Nephron progenitor cell (in vitro differentiated cells): Measurements from ENCODE around the gene FBXO31.
A peak's percentile ranks its signal among the peaks of the same experiment; 100 is the strongest.

Experiments
- DNase-seq: peaks from one replicate; pipeline ENCODE4 v3.0.0; 2021
- H3K27ac Mint-ChIP-seq: 2 replicates; pipeline ENCODE4 v1.8.0; 2021; ENCODE audit warnings: mild to moderate bottlenecking, moderate library complexity, mixed read lengths
- H3K27me3 Mint-ChIP-seq: 2 replicates; pipeline ENCODE4 v1.8.0; 2021; ENCODE audit warnings: mild to moderate bottlenecking, low read depth, mixed read lengths; ENCODE audit not compliant: poor library complexity
- H3K36me3 Mint-ChIP-seq: 2 replicates; pipeline ENCODE4 v1.8.0; 2021; ENCODE audit warnings: low read depth, mixed read lengths
- H3K4me1 Mint-ChIP-seq: 2 replicates; pipeline ENCODE4 v1.8.0; 2021; ENCODE audit warnings: mixed read lengths
- H3K4me3 Mint-ChIP-seq: 2 replicates; pipeline ENCODE4 v1.8.0; 2021; ENCODE audit warnings: mild to moderate bottlenecking, moderate library complexity, mixed read lengths
- H3K9me3 Mint-ChIP-seq: 2 replicates; pipeline ENCODE4 v1.8.0; 2021; ENCODE audit warnings: mild to moderate bottlenecking, moderate library complexity, mixed read lengths
- TF ChIP-seq, protein P1 (sequence below): fragments of 200-600 bp; sonication (generic); IDR thresholded peaks from 2 replicates; pipeline ENCODE4 v1.5.0; 2021; ENCODE audit warnings: antibody characterized with exemption

Gene FBXO31

DNA sequence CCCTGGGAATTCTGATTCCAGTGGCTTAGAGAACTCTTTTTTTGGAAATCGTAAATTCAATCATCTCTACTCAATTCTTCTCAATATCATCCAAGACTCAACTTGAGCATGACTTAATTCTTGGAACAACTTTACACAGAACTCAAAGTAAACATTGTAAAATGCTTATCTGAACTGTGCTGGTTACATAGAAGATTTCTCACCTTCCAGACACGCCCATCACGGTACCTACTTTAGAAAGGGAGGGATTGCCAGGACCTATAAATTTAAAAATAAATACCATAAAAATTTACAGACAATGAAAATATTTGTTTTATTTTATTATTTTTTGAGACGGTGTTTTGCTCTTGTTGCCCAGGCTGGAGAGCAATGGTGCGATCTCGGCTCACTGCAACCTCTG, 35.1 kb upstream of the FBXO31 start:
- TF ChIP-seq, protein P1, sequence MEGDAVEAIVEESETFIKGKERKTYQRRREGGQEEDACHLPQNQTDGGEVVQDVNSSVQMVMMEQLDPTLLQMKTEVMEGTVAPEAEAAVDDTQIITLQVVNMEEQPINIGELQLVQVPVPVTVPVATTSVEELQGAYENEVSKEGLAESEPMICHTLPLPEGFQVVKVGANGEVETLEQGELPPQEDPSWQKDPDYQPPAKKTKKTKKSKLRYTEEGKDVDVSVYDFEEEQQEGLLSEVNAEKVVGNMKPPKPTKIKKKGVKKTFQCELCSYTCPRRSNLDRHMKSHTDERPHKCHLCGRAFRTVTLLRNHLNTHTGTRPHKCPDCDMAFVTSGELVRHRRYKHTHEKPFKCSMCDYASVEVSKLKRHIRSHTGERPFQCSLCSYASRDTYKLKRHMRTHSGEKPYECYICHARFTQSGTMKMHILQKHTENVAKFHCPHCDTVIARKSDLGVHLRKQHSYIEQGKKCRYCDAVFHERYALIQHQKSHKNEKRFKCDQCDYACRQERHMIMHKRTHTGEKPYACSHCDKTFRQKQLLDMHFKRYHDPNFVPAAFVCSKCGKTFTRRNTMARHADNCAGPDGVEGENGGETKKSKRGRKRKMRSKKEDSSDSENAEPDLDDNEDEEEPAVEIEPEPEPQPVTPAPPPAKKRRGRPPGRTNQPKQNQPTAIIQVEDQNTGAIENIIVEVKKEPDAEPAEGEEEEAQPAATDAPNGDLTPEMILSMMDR, result no peak
- Mint-ChIP-seq H3K9me3 (no peaks in the 10 kb centered on the region), H3K4me3 (no peak overlapping the region), H3K27me3 (no peaks in the 10 kb centered on the region), H3K4me1 (peaks cover 19% of the 10 kb centered on the region), H3K27ac (no peak overlapping the region), H3K36me3 (peaks cover 48% of the 10 kb centered on the region)
- no peak for DNase-seq

DNA sequence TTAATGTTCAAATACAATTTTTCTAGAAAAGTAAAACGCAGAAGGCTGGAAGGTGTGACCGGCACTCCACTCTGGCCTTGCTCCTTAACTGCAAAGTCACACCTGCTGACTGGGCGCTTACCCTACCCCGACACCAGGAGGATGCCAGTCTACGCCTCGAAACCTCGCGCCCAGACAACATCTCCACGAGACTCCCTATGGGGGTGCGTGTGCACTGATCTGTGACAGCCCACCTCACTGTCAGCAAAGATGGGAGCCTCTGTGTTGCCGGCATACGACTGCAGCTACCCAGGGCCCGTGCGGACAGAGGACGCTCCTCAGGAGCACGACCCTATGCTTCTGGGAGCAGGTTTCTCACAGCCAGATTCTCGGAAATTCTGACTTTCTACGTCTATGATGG, 34.6 kb upstream of the FBXO31 start:
- TF ChIP-seq, protein P1, result no peak
- Mint-ChIP-seq H3K4me1 (peaks cover 19% of the 10 kb centered on the region), H3K36me3 (peaks cover 49% of the 10 kb centered on the region), H3K27ac (no peak overlapping the region), H3K27me3 (no peaks in the 10 kb centered on the region), H3K9me3 (no peaks in the 10 kb centered on the region), H3K4me3 (no peak overlapping the region)
- no peak for DNase-seq

DNA sequence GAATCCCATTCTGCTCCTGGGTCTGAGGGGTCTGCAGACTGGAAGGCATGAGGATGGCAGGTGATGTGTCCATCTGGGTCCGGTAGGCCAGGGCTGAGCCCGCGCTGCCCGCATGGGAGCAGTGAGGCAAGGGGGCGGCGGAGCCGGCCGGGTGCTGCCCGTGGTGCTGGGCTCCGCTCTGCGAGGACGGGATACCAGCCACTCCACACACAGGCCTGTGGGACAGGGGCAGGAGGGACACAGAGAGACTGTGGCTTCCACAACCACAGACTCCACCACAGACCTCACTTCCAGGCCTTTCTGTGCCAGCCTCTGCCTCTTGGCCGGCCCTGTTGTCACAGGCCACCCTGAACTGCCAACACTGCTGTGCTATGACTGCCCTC, 33.9 kb upstream of the FBXO31 start:
- TF ChIP-seq, protein P1, result no peak
- Mint-ChIP-seq H3K27me3 (no peaks in the 10 kb centered on the region), H3K4me1 (peaks cover 19% of the 10 kb centered on the region), H3K9me3 (no peaks in the 10 kb centered on the region), H3K4me3 (no peak overlapping the region), H3K27ac (peak overlapping the region; percentile 71), H3K36me3 (peaks cover 46% of the 10 kb centered on the region)
- no peak for DNase-seq

DNA sequence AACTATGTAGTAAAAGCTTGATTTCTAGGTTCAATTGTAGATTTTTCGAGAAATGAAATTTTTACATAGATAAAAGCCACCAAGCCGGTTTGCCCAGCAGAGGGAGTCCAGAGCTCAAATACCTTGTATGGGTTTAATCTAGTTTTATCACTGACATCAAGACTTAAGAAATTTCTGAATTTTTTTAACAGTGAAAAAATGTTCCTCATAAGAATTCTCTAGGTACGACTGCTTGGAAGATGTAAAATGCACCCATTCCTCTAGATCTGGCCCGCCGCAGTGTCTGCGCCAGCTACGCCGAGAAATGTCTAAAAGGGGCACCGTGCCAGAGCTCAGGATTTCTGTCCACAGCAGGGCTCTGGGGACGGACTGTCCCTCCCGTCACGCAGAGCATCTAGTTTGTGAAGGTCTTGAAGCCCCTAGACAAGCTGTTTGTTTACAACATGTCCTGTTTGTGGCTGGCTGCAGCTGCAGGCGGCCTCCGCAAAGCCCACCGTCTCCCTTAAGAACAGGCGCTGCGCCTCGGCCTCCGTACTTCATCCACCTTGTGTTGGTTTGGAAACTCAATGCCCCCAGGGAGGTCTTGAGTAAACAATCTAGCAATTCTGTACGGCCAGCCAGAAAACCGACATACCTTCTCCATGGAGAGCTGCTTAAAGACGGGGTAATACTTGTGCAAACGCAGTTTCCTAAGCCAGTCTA, 33.4 kb upstream of the FBXO31 start:
- H3K27me3 Mint-ChIP-seq, result no peaks in the 10 kb centered on the region
- no peak overlapping the region for H3K4me3 Mint-ChIP-seq
- H3K9me3 Mint-ChIP-seq, result no peaks in the 10 kb centered on the region
- DNase-seq, result no peak
- peaks cover 19% of the 10 kb centered on the region for H3K4me1 Mint-ChIP-seq
- H3K27ac Mint-ChIP-seq, result peak overlapping the region; percentile 71
- TF ChIP-seq, protein P1, result peak; percentile 52
- H3K36me3 Mint-ChIP-seq, result peaks cover 46% of the 10 kb centered on the region

DNA sequence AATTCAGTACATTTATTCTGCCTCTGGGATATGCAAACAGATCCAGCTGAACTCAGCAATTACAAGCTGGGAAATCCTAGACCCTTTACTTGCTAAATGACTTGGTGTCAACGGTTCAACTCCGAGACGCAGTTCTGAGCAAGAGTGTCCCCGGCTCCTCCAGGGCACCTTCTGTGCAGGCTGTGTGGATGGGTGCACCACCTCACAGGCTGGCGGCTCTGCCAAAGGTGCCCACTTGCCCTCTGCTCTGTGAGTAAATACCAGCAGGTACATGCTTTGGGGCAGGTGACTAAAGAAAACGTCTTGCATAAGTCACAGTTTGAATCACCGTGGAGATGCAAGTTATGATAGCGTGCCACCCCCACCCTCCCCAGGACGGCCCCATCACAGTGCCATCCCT, 31.9 kb upstream of the FBXO31 start:
- Mint-ChIP-seq H3K4me3 (no peak overlapping the region), H3K27ac (no peak overlapping the region), H3K4me1 (peaks cover 19% of the 10 kb centered on the region), H3K27me3 (no peaks in the 10 kb centered on the region), H3K9me3 (no peaks in the 10 kb centered on the region), H3K36me3 (peaks cover 46% of the 10 kb centered on the region)
- DNase-seq, result no peak
- TF ChIP-seq, protein P1, result no peak

DNA sequence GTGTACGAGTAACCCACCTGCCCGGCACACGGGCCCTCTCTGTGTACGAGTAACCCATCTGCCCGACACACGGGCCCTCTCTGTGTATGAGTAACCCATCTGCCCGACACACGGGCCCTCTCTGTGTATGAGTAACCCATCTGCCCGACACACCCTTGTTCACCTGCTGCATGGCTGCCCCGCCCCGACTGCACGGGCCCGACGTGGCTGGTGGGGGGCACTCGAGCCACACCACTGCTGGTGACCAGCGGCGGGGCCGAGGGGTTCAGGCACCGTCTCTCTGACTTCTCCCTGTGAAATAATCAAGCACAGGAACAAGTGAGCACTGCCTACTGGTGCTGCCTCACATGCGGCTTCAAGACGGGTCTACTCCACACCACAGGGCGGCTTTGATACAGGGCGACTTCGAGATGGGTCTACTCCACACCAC, 30.7 kb upstream of the FBXO31 start:
- peaks cover 47% of the 10 kb centered on the region for H3K36me3 Mint-ChIP-seq
- no peaks in the 10 kb centered on the region for H3K27me3 Mint-ChIP-seq
- no peaks in the 10 kb centered on the region for H3K9me3 Mint-ChIP-seq
- DNase-seq, result no peak
- TF ChIP-seq, protein P1, result no peak
- no peak overlapping the region for H3K27ac Mint-ChIP-seq
- H3K4me1 Mint-ChIP-seq, result peaks cover 19% of the 10 kb centered on the region
- H3K4me3 Mint-ChIP-seq, result no peak overlapping the region
